GM18511 (cell line): Measurements from ENCODE around the gene COL25A1.
A peak's percentile ranks its signal among the peaks of the same experiment; 100 is the strongest.

Source experiments
- ATAC-seq: cut with Tn5 transposase; IDR thresholded peaks from one replicate; pipeline ENCODE4 v1.9.1; 2021; ENCODE audit warnings: mild to moderate bottlenecking, moderate library complexity; ENCODE audit not compliant: unreplicated experiment

Gene COL25A1

GRCh38 chr4:109294006-109294405 lies 8.5 kb downstream of the COL25A1 start:
- peak; percentile 94 for ATAC-seq

- no peak for ATAC-seq
These were observed 10.7 kb downstream of the COL25A1 start for GRCh38 chr4:109291707-109292238.

GRCh38 chr4:109290918-109291317 lies 11.5 kb downstream of the COL25A1 start:
- no peak for ATAC-seq

- peak; percentile 93 for ATAC-seq
These were observed 23.8 kb downstream of the COL25A1 start for GRCh38 chr4:109278594-109279031.

- peak; percentile 52 for ATAC-seq
These were observed 25.9 kb downstream of the COL25A1 start for GRCh38 chr4:109276482-109277095.

- ATAC-seq: no peak
These were observed 27.3 kb downstream of the COL25A1 start for GRCh38 chr4:109275066-109275745.

GRCh38 chr4:109266891-109267290 lies 35.6 kb downstream of the COL25A1 start:
- no peak for ATAC-seq

GRCh38 chr4:109266236-109266635 lies 36.2 kb downstream of the COL25A1 start:
- ATAC-seq: no peak

- no peak for ATAC-seq
These were observed 38.7 kb downstream of the COL25A1 start for GRCh38 chr4:109263721-109264120.

- ATAC-seq: no peak
These were observed 45.6 kb downstream of the COL25A1 start for GRCh38 chr4:109256818-109257217.

- ATAC-seq: no peak
These were observed 47.6 kb downstream of the COL25A1 start for GRCh38 chr4:109254845-109255244.

- ATAC-seq: no peak
These were observed 51.1 kb downstream of the COL25A1 start for GRCh38 chr4:109251396-109251795.

- ATAC-seq: no peak
These were observed 54.0 kb downstream of the COL25A1 start for GRCh38 chr4:109248322-109248900.

GRCh38 chr4:109243871-109244270 lies 58.6 kb downstream of the COL25A1 start:
- no peak for ATAC-seq

GRCh38 chr4:109238746-109239145 lies 63.7 kb downstream of the COL25A1 start:
- no peak for ATAC-seq

GRCh38 chr4:109235683-109236082 lies 66.8 kb downstream of the COL25A1 start:
- no peak for ATAC-seq

GRCh38 chr4:109234596-109234995 lies 67.9 kb downstream of the COL25A1 start:
- ATAC-seq: no peak

GRCh38 chr4:109233570-109233969 lies 68.9 kb downstream of the COL25A1 start:
- ATAC-seq: no peak

GRCh38 chr4:109232681-109233080 lies 69.8 kb downstream of the COL25A1 start:
- ATAC-seq: no peak

- ATAC-seq: no peak
These were observed 71.1 kb downstream of the COL25A1 start for GRCh38 chr4:109231331-109231730.

GRCh38 chr4:109229028-109229427 lies 73.4 kb downstream of the COL25A1 start:
- no peak for ATAC-seq

- ATAC-seq: no peak
These were observed 84.2 kb downstream of the COL25A1 start for GRCh38 chr4:109218288-109218687.
